RPMI7951 (cell line): ENCODE measurements around the gene LCOR. TPM values are rescaled to one million over a fixed set of nuclear protein-coding genes. Genes with fewer than 3 reads are reported as not detected.
A peak's percentile ranks its signal among the peaks of the same experiment; 100 is the strongest.
"Not testable (repeated sequence)": the region's sequence is repeated elsewhere in the genome, so short reads cannot be mapped to it uniquely, and the experiment has no call there.

ENCODE experiments used
- DNase-seq: peaks from one replicate; pipeline ENCODE4 v3.0.0-alpha.2; 2012; ENCODE audit warnings: low read depth
- total RNA-seq: library from RNA; depleted of rRNA; stranded (reverse); fragments of >200 nt; shearing (Covaris generic); gene quantifications from 2 replicates; pipeline ENCODE4 v1.2.3, GENCODE V29; 2014

Gene LCOR
- total RNA-seq, 1 experiment from 2014 or later = 13.0 TPM

DNA sequence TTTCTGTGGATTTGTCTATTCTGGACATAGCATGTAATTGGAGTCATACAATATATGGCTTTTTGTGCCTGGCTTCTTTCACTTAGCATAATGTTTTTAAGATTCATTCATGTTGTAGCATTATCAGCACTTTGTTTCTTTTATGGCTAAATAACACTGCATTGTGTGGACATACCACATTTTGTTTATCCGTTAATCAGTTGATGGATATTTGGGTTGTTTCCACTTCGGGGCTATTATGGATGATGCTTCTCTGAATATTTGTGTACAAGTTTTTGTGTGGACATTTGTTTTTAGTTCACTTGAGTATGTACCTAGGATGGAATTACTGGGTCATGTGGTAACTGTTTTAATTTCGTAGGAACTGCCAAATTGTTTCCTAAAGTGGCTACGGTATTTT lies 6.4 kb downstream of the LCOR start:
- DNase-seq = no peak

DNA sequence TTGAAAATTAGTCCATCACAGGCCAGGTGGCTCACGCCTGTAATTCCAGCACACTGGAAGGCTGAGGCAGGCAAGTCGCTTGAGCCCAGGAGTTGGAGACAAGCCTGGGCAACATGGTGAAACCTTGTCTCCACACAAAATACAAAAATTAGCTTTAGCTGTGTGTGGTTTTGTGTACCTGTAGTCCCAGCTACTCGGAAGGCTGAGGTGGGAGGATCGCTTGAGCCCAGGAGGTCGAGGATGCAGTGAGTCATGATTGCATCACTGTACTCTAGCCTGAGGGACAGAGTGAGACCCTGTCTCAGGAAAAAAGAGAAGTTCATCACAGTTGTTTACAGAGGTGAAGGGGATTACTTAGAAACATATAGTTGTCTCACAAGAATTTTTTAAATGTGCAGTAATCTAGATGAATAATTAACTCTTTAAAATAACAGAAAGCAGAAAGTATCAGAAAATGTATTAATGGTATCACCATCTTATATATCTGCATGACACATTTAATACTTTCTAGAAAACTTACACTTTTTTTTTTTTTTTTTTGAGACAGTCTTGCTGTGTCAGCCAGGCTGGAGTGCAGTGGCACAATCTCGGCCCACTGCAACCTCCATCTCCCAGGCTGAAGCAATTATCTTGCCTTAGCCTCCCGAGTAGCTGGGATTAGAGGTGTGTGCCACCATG lies 8.9 kb downstream of the LCOR start:
- peak; percentile 60 for DNase-seq

DNA sequence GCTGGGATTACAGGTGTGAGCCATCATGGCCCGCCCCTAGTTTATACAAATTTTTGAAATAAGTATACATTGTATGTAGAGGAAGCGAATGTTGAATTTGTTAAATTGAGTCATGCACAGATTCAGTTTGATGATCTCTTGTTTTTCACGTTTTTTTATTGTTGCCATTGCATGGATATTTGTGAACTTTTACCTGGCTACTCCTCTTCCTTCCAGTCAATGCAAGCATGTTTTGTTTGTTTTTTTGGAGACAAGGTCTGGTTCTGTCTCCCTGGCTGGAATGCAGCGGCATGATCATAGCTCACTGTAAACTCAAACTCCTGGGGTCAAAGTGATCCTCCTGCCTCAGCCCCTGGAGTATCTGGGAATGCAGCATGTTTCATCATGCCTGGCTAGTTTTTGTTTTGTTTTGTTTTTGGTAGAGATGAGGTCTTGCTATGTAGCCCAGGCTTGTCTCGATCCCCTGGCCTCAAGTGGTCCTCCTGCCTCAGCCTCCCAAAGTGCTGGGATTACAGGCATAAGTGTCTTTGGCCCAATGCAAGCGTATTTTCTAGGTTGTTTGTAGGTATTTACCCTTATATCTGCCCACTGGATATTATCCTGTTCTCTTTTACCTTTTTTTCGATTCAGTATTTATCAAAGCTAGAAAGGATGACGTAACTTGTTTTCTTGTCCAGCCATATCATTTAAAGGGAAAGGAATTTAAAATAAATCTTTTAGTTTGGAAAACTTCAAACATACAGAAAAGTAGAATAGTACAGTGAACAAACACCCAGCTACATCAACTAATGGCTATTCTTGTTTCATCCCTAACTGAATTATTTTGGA lies 11.0 kb downstream of the LCOR start:
- DNase-seq = no peak

DNA sequence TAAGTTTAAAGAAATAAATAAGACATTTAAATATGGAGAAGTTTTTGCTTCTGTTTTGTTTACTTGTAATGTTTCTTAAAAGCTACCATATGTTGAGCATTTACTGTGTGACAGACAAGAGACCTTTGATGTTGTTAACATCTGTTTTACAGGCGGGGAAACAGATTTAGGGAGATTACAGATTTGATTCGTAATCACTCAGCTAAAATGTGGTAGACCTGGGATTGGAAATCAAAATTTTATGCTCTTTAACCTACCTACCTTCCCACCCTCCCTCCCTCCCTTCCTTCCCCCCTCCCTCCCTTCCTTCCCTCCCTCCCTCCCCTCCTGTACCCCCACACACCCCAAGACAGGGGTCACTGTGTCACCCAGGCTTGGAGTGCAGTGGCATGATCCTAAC lies 11.7 kb downstream of the LCOR start:
- DNase-seq = no peak

DNA sequence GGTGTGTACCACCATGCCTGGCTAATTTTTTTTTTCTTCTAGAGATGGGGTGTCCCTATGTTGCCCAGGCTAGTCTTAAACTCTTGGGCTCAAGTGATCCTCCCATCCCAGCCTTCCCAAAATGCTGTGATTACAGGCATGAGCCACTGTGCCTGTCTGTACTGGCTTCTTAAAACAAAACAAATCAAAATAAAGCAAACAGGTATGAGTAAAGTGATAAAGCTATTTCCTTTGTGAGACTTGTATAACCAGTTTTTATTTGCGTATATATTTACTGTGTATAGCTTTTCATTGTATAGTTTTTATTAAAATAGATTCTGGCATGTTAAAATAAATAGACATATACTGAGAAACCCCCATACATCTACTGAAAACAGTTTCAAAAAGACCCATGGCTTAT lies 14.3 kb downstream of the LCOR start:
- DNase-seq = no peak

DNA sequence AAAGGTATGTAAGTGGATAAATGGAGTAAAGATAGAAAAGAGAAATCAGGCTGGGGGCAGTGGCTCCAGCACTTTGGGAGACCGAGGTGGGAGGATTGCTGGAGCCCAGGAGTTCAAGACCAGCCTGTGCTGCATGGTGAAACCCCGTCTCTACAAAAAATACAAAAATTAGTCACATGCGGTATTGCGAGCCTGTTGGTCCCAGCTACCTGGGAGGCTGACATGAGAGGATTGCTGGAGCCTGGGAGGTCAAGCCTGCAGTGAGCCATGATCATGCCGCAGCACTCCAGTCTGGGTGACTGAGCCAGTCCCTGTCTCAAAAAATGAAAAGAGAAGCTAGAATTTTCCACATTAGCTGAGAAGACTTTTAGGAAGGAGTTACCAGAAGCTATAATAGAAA lies 14.8 kb downstream of the LCOR start:
- no peak for DNase-seq

DNA sequence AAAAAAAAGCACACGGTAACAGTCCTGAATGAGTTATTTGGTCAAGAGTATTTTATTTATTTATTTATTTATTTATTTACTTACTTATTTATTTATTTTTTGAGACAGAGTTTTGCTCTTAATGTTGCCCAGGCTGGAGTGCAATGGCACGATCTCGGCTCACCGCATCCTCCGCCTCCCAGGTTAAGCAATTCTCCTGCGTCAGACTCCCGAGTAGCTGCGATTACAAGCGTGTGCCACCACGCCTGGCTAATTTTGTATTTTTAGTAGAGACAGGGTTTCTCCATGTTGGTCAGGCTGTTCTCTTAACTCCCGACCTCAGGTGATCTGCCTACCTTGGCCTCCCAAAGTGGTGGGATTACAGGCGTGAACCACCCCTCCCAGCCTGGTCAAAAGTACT lies 15.3 kb downstream of the LCOR start:
- not testable (repeated sequence) for DNase-seq

DNA sequence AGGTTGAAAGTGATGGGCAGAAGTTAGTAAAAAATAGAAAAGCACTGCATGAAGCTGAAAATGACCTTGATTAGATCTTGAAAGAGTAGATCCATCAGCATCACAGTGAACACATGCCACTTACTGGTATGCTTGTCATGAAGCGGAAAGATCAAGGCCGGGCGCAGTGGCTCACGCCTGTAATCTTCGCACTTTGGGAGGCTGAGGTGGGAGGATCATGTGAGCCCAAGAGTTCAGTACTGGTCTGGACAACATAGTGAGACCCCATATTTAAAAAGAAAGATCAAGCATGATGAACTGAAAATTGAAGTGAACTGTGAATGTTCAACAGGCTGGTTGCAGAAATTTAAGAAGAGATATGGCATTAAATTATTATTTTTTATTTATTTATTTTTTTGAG lies 18.0 kb downstream of the LCOR start:
- no peak for DNase-seq

DNA sequence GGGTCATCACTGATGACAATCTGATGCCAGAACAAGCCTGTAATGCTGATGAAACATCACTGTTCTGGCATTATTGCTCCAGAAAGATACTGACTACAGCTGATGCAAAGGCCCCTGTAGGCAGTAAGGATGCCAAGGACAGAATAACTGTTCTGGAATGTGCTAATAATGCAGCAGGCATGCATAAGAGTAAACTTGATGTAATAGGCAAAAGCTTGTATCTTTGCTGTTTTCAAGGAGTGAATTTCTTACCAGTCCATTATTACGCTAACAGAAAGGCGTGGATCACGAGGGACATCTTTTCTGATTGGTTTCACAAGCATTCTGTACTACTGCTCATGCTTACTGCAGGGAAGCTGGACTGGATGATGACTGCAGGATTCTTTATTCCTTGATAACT lies 18.7 kb downstream of the LCOR start:
- peak; percentile 49 for DNase-seq

DNA sequence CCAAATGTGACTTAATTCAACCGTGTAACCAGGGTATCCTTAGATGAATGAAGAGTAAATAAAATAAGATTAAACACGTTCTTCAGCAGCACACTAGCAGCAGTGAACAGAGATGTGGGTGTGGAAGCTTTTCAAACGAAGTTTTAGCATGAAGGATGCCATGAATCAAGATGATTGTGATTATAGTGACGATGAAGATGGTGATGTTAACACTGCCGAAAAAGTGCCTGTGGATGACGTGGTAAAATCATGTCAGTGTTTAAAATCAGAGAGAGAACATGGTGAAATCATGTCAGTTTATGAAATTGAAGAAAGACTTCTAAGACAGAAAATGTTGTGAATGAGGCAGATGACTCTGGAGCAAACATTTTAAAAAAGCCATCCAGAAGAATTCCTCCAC lies 19.2 kb downstream of the LCOR start:
- DNase-seq = no peak

DNA sequence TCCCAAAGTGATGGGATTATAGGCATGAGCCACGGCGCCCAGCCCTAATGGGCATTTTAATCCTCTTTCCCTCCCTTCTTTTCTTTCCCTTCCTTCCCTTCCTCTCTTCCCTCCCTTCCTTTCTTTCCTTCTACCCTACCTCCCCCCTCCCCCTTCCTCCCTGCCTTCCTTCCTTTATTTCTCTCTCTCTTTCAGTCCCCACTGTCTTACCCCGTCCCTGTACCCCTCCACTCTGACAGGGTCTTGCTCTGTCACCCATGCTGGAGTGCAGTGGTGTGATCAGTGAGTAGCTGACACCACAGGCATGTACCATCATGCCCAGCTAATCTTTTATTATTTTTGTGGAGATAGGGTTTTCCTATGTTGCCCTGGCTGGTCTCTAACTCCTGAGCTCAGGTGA lies 24.2 kb downstream of the LCOR start:
- DNase-seq = no peak

DNA sequence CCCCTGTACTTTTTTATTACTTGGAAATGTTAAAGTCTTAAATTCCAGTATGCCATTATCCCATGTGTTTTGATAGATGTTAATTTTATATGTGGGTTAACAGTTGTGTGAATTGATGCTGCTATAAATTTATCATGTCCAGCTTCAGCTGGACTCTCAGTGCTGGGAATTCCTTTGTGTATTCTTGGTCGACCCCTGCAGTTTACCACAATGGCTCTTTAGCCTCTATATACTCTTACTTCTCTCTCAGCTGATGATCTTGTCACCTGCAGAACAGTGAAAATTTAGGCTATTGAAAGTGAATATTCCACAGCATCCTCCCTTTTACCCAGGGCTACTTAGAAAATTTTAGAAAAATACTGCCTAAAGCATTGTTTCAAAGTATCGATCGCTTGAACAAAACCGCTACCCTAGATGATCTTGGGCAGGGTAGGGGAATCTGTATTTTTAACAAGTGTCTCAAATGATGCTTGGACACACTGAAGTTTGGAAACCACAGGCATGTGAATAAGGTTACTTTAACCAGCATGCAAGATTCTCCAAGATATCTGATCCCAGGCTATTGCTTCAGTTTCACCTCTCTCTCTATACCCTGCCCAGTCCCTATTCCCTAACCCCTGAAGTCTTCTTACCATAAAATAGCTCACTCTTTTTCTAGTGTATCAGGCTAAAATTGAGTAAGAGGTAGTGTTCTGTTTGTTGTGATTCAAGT lies 25.4 kb downstream of the LCOR start:
- peak; percentile 9 for DNase-seq

DNA sequence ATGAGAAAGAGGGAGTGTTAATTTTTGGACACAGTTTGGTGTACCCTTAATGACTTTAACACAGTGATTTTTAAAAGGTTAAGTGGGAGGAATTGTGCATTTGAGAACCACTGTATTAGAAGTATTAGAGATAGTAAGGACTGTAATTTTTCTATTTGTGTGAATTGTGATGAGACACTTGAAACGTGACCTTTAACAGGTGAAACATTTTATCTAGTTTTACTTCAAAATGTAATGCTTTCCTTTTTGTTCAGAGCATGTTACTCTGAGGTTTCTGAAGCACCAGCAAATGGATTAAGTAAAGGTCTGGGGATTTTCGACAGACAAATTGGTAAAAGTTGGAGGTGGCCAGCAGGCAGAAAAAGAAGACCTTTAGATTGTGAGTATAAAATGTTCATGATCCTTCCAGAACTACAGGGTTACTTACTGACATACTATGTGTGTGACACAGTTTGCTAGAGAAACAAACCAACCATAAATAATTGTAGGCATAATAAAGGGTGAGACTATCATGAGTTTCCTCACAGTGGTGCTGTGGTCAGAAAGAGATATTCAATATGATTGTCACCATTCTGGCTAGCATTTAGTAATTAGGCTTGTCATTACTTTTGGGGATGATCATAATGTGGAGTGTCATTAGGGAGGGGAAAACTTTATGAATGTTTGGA lies 26.1 kb downstream of the LCOR start:
- no peak for DNase-seq

DNA sequence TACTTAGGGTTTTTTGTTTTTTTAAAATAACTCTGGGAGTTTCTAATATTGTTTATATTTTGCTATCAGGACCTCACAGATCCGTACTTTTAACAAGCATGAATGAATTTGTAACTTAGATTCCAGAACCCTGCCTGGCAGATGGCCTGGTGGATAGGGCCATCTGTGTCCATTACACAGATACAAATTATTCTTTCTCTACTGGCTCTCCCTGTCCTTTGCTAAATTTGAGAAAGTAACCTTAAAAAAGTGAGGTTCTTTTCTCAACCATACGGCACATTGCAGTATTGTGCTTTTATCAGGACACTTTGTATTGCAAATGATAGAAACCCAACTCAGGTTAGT lies 26.6 kb downstream of the LCOR start:
- DNase-seq = no peak

DNA sequence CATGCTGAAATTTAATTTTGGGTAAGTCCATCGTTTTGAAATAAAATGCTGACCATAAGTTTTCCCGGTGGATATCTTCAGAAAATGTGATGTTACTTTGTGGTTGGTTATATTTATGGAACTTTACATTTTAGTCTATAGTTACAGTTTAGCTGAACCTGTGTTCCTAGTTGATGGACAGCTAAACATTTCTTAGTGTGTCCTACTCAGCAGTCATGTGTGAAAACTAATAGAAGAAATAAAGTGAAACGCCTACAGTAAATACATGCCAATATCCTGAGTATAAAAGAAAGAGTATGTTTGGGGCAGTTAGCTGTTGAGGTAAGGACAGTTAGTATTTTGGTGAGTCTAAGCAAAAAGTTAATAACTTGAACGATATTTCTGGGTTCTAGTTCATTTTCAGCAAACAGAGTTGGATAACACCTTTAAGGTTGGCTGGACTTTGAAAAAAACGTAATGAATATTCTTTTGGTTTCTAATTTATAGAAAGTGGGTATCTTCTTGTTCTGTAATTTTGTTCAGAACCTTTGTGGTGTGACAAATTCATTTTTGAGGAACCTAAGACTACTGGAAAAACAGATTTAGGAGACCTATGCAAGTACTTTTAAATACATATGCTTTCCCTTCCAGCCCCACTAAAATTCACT lies 28.7 kb downstream of the LCOR start:
- no peak for DNase-seq

DNA sequence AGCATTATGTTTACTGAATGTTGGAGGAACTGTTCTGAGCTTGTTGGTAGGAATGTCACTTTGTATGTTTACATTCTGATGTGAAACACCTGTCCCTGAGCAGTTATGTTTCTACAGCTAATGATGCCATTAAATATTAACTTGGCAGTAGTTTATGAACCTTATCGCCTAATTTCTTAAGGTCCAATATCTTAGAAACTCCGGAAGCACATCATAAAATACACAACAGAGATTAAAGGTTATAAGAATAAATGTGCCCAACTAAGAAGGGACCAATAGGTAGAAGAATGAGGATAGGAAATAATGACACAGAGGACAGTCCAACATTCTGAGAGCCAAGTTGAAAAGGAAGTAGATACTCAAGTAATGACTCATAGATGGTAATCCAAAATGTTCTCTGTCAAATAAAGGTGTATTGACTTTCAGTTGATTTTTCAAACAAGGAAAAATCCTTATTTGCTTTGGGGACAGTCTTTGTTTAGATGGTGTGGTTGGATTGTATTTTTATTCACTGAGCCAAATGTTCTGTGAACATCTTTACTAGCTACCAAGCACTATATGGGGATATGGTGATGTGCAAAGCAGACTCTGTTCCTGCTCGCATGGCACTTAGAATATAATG lies 31.9 kb downstream of the LCOR start:
- DNase-seq = peak; percentile 48

DNA sequence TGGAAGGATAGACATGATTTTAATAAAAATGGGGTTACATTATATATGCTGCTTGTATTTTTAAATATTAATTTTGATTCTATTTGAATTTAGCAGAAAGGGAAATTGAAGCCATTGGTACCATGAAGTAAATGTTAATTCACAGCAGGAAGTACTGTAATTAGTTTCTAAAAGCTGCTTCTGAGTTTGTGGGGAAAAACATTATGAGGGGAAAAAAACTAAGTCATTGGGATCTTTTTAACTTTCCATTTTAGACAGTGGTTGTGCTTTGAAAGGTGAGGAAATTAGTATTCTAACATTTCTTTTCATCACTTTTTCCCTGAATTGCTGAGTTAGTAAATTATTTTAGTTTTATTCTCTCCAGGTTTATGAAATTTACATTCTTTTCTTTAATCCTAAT lies 41.0 kb downstream of the LCOR start:
- no peak for DNase-seq

DNA sequence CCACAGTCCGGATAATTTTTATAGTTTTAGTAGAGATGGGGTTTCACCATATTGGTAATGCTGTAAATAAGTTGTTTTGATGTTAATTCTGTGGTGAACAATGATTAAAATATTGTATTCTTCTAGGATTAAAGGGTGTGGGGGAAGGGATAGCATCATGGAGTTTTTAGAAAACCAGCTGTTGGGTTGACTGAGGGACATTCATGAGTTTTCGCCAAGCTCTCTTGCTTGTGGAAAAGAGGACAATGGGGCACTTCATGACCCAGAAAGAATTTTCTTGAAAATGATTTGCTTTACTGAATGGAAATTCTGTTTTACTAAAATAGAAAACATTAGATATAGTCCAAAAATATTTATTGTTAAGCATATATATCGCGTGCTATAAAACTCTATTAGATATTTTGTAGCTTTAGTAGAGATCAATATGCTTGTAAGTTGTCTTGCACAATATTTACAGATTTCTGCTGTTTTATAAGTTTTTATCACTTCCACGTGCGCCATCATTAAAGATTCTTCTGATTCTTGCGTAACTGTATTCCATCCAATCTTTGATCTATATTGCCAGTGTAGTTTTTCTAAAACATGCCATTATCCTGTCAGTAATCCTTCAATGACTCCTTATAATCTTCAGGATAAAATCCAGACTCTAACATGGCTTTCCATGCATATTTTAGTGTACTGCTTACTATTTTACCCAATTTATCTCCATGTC lies 41.8 kb downstream of the LCOR start:
- peak; percentile 12 for DNase-seq

DNA sequence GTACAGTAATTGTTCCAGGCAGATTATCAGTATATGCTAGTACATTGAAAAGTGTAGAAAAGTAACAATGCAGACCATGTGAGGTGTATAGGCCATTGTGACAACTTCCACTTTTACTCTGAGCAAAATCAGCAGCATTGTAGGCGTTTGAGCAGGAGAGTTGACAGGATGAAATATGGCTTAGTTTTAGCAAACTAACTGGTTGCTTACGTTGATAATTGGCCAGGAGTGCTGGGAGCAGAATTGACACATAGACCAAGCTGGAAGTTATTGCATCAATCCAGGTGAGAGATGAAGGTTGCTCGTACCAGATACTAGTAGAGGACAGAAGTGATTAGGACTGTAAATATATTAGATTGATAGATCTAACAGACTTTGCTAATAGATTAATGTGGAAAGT lies 46.0 kb downstream of the LCOR start:
- DNase-seq = no peak

DNA sequence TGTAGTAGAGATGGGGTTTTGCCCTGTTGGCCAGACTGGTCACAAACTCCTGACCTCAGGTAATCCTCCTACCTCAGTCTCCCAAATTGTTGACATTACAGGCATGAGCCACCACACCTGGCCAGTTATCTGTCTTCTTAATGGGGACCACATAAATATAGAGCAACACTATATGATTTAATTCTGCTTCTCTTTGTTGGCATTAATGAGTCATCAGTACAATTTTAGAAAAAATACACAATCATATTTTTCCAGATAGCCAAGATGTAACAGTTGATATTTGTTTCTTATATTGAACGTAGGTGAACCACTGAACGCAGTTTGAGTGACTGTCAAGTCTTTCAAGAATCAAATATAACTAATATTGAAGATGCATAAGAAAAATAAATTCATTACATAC lies 48.5 kb downstream of the LCOR start:
- DNase-seq = no peak
